HK-2 (cell line): Measurements from ENCODE around the gene UMAD1.
"Not testable (repeated sequence)": the region's sequence is repeated elsewhere in the genome, so short reads cannot be mapped to it uniquely, and the experiment has no call there.

Experiments used
- DNase-seq: peaks from one replicate; pipeline ENCODE4 v3.0.0-alpha.2; 2018; ENCODE audit not compliant: unreplicated experiment

The UMAD1 gene

DNA sequence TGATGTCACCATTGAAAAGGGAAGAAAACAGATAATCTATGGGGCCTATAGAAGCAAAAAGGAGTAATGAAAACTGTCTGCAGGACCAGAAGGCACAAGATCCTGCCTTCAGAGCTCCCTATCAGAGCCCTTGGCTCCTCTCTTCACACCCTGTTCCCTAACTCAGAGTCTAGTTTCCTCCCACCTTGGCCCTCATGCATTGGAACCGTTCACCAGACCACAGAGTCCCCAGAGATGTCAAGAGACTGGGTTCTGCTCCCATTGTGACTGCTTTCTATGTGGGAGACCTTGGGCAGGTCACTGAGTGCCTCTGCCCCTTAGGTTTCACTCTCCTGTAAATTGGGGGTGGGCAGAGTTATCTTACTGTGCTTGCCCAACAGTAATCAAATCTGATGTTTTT is 158.0 kb downstream of the UMAD1 start:
- DNase-seq: no peak

DNA sequence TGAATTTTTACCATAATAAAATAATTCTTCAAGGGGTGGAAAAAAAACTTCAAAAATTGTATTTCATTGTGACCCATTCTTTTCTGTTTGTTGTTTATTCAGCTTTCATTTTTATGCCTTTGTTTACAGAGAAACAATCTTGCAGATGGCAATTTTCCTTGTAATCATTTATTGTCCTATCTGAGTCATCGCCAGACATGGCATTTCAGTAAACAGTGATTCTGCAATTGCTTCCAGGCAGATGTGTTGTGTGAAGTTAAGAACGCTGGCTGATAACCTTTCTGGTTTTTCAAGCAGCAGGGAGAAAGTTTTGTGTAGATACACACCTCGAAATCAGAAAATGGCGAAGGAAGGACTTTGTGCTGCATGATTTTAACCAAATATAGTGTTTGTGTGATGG is 158.6 kb downstream of the UMAD1 start:
- no peak for DNase-seq

DNA sequence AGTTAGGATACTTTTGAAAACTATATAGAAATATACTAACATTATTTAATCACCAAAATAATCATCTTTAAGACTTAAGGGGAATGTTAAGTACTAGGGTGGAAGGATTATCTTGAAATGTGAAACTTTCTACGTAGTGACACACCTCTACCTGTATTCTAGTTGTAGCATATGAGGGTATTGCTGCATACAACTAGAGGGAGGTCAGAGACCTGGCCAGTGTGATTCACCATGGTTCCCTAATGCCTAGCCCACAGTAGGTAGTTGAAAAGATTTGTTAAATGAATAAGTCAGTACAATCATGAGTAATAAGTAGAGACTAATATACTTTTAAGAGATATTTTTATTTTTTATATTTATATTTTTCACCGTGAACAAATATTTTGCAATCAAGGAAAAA is 162.0 kb downstream of the UMAD1 start:
- DNase-seq: no peak

DNA sequence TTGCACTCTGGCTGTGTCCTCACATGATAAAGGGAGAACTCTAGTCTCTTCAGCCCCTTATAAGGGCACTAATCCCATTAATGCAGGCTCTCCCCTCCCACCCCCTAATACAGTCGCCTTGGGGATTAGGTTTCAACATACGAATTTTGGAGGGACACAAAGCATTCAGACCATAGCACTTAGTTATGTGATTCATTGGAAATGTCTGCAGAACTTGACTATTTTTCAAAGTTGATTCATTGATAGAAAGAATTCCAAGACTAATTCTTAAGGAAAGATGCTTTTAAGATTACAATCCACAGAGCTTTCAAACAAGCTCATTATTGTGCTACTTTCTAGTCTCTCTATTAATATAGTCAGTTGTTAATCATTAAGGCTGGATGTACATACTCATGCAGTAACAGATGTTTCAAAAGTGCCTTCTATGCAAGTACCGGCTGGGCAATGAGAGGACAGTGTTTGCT is 163.2 kb downstream of the UMAD1 start:
- no peak for DNase-seq

DNA sequence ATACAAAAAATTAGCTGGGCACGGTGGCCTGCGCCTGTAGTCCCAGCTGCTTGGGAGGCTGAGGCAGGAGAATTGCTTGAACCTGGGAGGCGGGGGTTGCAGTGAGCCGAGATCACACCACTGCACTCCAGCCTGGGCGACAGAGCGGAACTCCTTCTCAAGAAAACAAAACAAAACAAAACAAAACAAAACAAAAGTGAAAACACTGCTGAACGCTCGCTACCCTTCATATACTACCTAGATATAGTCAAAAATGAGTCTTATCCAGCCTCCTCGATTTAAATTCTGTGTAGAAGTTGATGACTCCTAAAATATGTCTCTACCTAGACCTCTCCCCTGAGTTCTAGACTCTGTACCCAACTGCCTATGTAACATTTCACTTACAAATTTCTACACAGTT is 164.3 kb downstream of the UMAD1 start:
- not testable (repeated sequence) for DNase-seq

DNA sequence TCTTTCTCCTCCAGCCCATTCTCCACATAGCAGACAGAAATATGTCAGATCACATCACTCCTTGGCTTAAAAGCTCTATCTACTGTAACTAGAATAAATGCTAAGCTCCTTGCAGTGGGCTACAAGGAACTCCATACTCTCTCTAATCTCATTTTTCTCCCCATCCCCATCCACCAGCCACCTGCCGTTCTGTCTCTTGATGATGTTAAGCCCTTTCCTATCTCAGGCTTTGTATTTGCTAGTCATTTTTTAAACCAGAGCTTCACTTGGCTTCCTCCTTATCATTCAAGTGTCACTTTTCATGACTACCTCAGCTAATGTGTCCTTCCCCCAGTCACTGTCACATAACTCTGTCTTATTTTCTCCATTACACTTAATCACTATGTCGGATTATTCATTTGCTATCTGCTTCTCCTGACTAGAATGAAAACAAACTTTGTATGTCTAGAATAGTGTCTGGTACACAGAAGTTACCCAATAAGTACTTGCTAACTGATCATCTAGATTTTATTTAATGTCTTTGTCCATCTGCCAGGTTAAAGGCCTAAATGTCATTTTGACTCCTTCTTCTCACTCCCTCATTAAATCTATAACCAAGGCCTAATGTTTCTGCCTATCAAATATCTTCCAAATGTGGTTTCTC is 165.1 kb downstream of the UMAD1 start:
- DNase-seq: no peak

DNA sequence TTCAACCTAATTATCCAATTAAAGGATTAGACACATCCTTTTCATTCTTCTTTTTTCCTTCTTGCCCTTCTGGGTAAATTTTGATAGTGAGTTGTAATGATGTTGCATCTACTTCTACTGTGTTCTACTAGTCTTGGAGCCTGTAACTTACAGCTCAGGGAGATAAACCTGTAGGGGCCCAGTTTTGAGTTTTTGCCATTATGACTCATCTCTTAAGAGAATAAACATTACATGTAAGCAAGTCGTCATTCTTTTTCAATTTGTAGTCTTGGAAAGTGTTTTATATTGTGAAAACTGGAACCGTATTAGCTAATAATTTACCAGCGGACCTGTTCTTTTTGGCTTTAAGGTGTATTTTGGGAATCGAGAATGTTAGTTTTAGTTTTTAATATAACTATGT is 167.6 kb downstream of the UMAD1 start:
- DNase-seq: no peak

DNA sequence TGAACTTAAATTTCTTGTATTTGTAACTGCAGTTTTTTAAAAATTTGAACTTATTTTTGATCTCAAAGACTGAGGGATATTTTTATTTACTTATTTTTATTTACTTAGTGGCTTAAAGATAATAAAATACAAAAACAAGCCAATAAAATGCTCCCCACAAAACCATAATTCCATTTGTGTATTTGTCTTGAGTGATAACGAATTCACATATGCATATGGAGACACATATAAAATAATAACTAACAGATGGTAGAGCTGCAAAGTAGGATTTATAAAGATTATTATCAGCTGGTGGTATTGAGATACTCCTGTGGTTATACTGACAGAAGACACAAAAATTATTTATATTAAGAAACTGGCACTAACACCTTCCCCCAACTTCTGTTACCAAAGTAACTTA is 168.1 kb downstream of the UMAD1 start:
- no peak for DNase-seq

DNA sequence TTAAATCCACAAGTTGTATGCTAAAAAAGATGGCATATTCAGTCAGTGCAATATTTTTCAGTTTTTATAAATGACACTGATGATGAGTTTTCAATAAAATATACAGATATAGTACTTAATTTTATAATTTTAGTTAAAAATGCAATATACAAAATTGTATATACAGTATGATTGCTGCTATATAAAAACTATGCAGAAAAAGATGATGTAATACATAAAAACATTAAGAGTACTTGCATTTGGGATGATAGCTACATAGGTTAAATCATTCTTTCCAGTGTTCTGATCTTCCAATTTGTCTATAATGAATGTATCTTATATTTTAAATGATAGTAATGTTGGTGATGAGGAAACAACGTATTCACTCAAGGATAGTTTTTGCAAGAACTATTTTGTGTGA is 169.8 kb downstream of the UMAD1 start:
- DNase-seq: no peak

DNA sequence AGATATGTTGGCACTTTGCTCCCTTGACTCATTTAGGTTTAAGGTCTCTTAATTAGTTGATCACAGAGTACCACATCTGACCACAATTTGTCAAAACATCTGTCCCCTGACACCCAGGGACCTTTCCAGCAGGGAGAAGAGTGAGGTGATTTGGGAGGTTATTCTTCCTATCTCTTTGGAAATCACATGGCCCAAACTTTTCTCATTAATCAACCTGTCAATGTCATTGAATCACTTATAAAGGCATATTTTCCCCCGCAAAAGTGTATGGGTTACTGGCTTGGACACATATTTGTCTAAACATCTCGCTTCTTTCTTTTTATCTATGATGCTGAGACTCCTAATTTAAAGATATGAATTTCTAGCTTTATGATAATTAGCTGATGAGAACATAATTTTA is 170.3 kb downstream of the UMAD1 start:
- DNase-seq: no peak

DNA sequence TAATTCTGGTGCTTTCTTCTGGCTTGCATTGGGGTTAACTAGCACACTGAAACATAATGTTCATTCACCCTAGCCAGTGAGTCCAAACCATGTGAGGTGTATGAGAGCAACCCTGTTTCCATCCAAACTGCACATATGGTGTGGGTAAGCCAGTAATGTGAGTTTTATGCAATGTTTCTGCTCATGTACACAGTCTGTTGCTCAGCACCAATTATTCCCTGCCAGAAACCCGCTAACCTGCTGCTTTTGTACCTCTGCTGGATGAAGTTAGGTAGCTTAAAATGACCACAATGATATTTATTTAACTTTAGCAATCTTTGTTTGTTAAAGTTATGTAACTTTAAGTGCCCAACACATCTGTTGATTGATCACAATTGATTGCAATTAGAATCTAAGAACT is 171.6 kb downstream of the UMAD1 start:
- DNase-seq: no peak

DNA sequence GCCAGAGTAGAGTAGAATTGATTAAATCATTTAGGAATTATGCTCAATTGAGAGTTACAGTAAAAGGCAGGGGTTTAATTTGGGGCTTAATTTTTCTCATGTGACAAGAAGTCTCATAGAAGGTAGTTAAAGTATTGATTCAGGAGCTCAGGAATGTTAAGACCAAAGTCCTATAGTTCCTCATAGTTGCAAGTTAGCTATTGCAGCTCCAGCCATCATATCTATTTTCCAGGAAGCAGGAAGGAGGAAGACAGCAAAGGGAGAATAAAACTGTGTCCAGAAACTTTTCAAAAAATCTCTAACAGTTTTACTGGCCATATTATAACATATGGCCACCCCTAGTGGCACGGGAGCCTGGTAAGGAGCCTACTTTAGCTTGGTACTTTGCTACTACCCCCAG is 174.8 kb downstream of the UMAD1 start:
- DNase-seq: no peak

DNA sequence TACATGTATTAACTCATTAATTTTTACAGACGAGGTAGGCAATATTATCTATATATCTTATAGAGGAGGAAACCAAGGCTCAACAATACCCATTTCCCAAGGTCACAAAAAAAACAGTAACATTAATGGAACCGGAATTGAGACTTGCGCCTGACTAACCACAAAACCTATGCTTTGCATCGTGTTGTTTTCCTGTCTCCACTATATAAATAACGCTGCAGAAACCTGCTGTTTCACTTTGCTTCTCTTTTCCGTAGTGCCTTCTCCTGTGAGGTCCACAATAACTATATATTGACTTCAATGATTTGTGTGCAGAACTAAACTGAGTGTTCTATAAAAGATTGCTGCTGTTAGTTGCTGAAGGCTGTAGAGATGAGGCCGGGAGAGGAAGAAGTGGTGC is 175.5 kb downstream of the UMAD1 start:
- DNase-seq: no peak

DNA sequence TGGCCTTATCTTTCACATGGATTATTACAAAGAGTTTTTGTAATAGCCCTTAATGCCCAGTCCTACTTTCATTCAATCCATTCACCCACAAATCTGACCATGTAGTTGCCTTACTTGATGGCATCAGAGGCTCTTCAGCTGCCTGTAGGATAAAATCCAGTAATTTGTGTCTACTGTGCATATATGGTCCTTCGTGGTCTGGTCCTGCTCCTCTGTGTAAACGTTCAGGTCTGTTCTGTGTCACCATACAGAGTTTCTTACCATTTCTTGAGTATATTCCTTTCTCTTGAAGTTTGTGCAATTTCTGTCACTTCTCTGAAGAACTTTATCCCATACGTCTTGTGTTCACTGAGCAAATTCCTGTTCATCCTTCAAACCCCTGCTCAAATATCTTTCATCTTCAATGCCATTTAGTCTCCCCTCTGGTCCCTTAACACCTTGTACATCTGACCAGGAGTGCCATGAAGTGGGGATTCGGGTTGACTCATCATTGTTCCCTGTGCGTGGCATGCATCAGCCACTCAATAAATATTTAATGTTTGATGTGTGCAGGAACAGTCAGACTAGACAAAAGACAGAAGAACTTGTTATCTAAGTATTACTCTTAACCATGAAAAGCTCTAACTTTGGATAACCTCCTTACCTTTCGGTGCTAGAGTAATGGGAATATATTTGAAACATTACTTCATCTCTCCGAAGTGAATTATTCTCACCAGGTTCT is 176.4 kb downstream of the UMAD1 start:
- DNase-seq: no peak

DNA sequence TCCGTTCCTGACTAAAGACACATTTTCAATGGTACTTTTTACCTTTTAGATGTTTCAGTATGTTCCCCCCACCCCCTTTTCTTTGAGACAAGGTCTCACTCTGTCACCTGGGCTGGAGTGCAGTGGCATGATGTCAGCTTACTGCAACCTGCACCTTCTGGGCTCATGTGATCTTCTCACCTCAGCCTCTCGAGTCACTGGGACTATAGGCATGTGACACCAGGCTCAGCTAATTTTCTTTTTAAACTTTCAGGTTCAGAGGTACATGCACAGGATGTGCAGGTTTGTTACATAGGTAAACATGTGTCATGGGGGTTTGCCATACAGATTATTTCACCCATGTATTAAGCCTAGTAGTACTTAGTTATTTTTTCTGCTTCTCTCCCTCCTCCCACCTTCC is 177.2 kb downstream of the UMAD1 start:
- DNase-seq: no peak

DNA sequence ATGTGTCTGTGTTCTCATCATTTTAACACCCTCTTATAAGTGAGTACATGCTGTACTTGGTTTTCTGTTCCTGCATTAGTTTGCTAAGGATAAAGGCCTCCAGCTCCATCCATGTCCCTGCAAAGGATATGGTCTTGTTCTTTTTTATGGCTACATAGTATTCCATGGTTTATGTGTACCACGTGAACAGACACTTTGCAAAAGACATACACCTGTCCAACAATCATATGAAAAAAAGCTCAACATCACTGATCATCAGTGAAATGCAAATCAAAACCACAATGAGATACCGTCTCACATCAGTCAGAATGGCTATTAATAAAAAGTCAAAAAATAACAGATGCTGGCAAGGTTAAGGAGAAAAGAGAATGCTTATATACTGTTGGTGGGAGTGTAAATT is 177.6 kb downstream of the UMAD1 start:
- not testable (repeated sequence) for DNase-seq

DNA sequence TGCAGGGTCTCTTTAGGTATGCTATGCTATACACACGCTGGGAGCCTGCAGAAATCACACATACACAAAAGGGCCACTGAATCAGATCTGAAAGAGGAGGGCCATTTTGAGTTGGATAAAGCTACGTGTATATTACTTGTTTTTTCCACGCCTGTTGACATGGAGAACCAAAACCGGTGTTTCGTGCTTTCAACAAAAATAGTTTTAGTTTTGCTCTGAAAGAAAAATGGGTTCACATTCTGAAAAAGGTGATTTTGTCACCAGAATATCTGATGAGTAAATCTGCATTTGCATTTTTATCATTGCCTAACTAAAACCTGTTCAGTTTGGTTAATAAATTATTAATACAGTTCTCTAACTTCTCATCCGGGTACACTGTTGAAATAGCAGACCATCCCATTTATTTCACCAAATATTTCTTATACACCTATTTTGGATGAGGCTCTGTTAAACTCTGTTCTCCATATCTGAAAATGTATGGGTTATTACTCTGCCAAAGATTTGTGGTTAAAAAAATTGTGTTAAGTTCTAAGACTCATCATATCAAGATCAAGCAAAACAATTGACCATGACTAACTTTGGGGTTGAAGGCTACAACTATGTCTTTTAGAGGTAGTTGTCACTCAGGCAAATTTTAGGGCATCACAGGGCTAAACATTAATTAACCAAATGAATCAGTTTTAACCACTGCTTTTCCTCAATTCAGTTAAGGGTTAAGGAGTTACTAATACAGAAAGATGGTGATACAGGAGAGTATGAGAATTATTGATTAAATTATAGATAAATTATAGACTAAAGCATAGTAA is 179.1 kb downstream of the UMAD1 start:
- no peak for DNase-seq

DNA sequence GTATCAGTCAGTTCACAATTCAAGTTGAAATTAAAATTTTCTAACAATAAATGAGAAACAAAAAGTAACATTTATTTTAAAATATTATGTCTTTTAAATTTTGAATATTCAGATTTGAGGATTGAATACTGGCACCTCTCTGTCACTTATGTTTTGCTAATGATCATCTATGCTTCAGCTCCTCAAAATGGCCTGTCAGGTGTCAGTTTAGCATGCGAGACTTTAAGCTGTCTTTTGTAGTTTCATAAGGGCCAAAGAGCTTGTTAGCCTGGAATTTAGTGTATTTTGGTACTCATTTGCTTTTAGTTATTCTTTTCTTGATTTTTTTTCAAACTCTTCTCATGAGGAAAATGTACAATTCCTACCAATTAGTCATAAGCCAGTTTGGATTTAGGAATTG is 179.9 kb downstream of the UMAD1 start:
- DNase-seq: no peak

DNA sequence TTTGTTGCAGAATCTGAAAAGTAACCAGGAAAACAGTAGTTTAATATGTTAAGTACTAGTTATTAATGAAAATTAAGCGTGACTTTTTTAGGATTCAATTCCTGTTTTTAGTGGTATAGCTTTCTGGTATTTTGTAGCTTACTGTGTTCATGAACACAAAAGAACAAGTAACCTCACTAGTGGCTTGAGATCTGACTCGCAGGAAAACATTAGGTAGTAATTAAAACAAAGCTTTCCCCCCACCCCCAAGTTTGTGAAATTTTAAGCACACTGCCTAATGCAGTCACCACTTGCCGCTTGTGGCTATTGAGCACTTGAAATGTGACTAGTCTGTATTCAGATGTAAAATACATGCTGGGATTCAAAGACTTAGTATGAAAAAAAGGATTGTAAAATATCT is 180.4 kb downstream of the UMAD1 start:
- DNase-seq: no peak

DNA sequence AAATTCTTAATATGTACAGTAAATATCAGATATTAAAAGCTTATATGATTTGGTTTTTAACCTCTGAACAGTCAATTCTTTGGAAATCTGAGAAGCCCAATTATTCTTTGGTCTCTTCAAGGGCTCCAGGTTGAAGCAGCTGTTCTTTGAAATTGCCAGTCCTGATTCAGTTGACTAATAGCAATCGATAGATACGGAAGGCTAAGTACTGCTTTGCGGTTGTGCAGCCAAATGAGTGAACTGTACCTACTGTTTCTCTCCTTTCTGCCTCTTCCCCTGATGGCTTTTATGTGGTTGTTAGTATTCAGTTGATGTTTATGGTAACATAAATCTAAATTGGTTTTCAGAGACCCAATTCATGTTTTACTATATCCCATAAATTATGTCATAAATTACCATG is 181.0 kb downstream of the UMAD1 start:
- no peak for DNase-seq

DNA sequence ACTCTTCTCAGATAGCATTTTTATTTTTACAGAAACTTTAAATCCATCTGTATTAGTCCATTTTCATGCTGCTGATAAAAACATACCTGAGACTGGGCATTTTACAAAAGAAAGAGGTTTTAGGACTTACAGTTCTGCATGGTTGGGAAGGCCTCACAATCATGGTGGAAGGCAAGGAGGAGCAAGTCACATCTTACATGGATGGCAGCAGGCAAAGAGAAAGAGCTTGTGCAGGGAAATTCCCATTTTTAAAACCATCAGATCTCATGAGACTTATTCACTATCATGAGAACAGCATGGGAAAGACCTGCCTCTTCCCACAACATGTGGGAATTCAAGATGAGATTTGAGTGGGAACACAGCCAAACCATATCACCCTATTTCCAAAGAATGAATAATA is 184.7 kb downstream of the UMAD1 start:
- DNase-seq: not testable (repeated sequence)

DNA sequence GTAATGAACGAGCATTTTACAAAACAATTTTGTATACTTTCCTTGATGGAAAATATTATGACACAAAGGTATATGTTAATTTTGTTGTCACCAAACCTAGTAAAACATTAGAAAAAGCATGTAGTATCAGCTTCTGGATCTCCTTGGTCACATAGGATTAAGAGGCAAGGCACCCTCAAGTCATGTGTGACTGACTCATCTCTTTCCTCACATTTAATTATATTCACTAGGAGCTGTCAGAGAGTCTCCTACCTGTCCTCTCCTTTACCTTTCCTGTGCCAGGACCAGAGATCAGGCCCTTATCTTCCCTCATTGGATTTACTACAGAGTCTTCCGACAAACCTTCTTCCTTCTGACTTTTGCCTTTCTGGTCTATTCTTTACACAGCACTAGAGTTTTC is 189.1 kb downstream of the UMAD1 start:
- no peak for DNase-seq
